SK-N-SH (cell line): ENCODE measurements around the gene MRPS35. TPM values are rescaled to one million over a fixed set of nuclear protein-coding genes. Genes with fewer than 3 reads are reported as not detected.

ENCODE experiments used
- CTCF ChIA-PET: fragments of 300-600, 350-600 bp; formaldehyde crosslinking; extraction: SDS; loops from one replicate; lab custom pipeline; 2021; lab: Yijun Ruan, JAX
- POLR2A ChIA-PET: fragments of 350-600 bp; sonication (Branson Sonifier 250); formaldehyde crosslinking; extraction: SDS; loops from one replicate; lab custom pipeline; 2020; ENCODE audit warnings: antibody characterized with exemption, inconsistent platforms; lab: Yijun Ruan, JAX
- DNase-seq: peaks from one replicate; pipeline ENCODE4 v3.0.0; 2012
- H2AFZ ChIP-seq: fragments of 200-600 bp; sonication (generic); 2 replicates; pipeline ENCODE4 v1.8.1; 2016; ENCODE audit warnings: antibody characterized with exemption, mild to moderate bottlenecking, low read depth
- H3F3A ChIP-seq: fragments of 200-600 bp; sonication (generic); replicated peaks from 2 replicates; pipeline ENCODE3; 2016; ENCODE audit warnings: antibody characterized with exemption, mild to moderate bottlenecking; ENCODE audit not compliant: insufficient read depth
- H3K27ac ChIP-seq, 2 experiments: fragments of 200-500 bp in 1 of 2; fragments of 200-600 bp in 1 of 2; sonication (Bioruptor generic) in 1 of 2; sonication (generic), shearing (Covaris generic) in 1 of 2; 2 replicates each; pipeline versions ENCODE4 v1.5.1 to v1.6.1; 2014 to 2016; ENCODE audit warnings: low read depth in 2 of 2, inconsistent platforms in 1 of 2, low read length in 1 of 2, mild to moderate bottlenecking in 1 of 2, mixed read lengths in 1 of 2
- H3K27me3 ChIP-seq: fragments of 200-600 bp; sonication (generic), shearing (Covaris generic); 2 replicates; pipeline ENCODE4 v1.6.1; 2016; ENCODE audit warnings: mixed run types; ENCODE audit not compliant: insufficient read depth
- H3K36me3 ChIP-seq, 2 experiments: fragments of 200-500 bp in 1 of 2; fragments of 200-600 bp in 1 of 2; sonication (Bioruptor generic) in 1 of 2; sonication (generic) in 1 of 2; replicated peaks in 1 of 2; 2 replicates each; pipeline versions ENCODE3 to v1.5.1; 2014 to 2016; ENCODE audit warnings: low read length in 1 of 2, mild to moderate bottlenecking in 1 of 2; ENCODE audit not compliant: insufficient read depth in 2 of 2, control insufficient read depth in 1 of 2
- H3K4me1 ChIP-seq, 2 experiments: fragments of 200-500 bp in 1 of 2; fragments of 200-600 bp in 1 of 2; sonication (Bioruptor generic) in 1 of 2; sonication (generic), shearing (Covaris generic) in 1 of 2; 2 replicates each; pipeline versions ENCODE4 v1.5.1 to v1.6.1; 2014 to 2016; ENCODE audit warnings: low read depth in 1 of 2, low read length in 1 of 2, mixed run types in 1 of 2; ENCODE audit not compliant: insufficient read depth in 2 of 2, control insufficient read depth in 1 of 2
- H3K4me2 ChIP-seq: fragments of 200-600 bp; sonication (generic), shearing (Covaris generic); 2 replicates; pipeline ENCODE4 v1.6.1; 2017; ENCODE audit warnings: mixed run types
- H3K4me3 ChIP-seq, 2 experiments: fragments of 200-500 bp in 1 of 2; fragments of 200-600 bp in 1 of 2; sonication (Bioruptor generic) in 1 of 2; sonication (generic), shearing (Covaris generic) in 1 of 2; 2 replicates each; pipeline versions ENCODE4 v1.5.1 to v1.8.1; 2014 to 2016; ENCODE audit warnings: low read depth in 2 of 2, inconsistent platforms in 1 of 2, low read length in 1 of 2, mild to moderate bottlenecking in 1 of 2, mixed read lengths in 1 of 2, moderate library complexity in 1 of 2
- H3K79me2 ChIP-seq: fragments of 200-600 bp; sonication (generic); 2 replicates; pipeline ENCODE4 v1.8.1; 2017; ENCODE audit warnings: mild to moderate bottlenecking; ENCODE audit not compliant: insufficient read depth
- H3K9ac ChIP-seq: fragments of 200-600 bp; sonication (generic); 2 replicates; pipeline ENCODE4 v1.6.1; 2017; ENCODE audit warnings: mixed run types
- H3K9me2 ChIP-seq: fragments of 200-600 bp; sonication (generic); 2 replicates; pipeline ENCODE4 v1.6.1; 2017; ENCODE audit warnings: mixed run types
- H3K9me3 ChIP-seq: fragments of 200-600 bp; sonication (generic); 2 replicates; pipeline ENCODE4 v1.6.1; 2017; ENCODE audit warnings: mixed run types, mild to moderate bottlenecking, moderate library complexity
- H4K20me1 ChIP-seq: fragments of 200-600 bp; sonication (generic); 2 replicates; pipeline ENCODE4 v1.6.1; 2017; ENCODE audit warnings: mild to moderate bottlenecking, mixed run types; ENCODE audit not compliant: insufficient read depth
- CHD2 ChIP-seq: fragments of 150-350 bp; IDR thresholded peaks from 2 replicates; pipeline ENCODE4 v1.6.1; 2018; ENCODE audit warnings: low read length; ENCODE audit not compliant: partially characterized antibody
- ELF1 ChIP-seq: IDR thresholded peaks from 2 replicates; pipeline ENCODE4 v1.4.0; 2012
- FOXJ3 ChIP-seq: sonication (generic); formaldehyde crosslinking; IDR thresholded peaks from 2 replicates; pipeline ENCODE4 v1.5.1; 2020; ENCODE audit warnings: mild to moderate bottlenecking, missing genetic modification reagents
- FOXM1 ChIP-seq: IDR thresholded peaks from 2 replicates; pipeline ENCODE4 v1.4.0; 2012; ENCODE audit warnings: low read depth, mild to moderate bottlenecking
- JUND ChIP-seq: IDR thresholded peaks from 2 replicates; pipeline ENCODE4 v1.4.0; 2012
- NFIC ChIP-seq: IDR thresholded peaks from 2 replicates; pipeline ENCODE4 v1.4.0; 2012; ENCODE audit warnings: borderline replicate concordance
- NRF1 ChIP-seq: IDR thresholded peaks from 2 replicates; pipeline ENCODE4 v1.6.1; 2012; ENCODE audit warnings: low read depth, mild to moderate bottlenecking, low read length
- POLR2AphosphoS5 ChIP-seq: IDR thresholded peaks from 2 replicates; pipeline ENCODE4 v1.6.1; 2012; ENCODE audit warnings: low read depth, low read length
- RFX5 ChIP-seq: IDR thresholded peaks from 2 replicates; pipeline ENCODE4 v1.6.1; 2012; ENCODE audit warnings: mild to moderate bottlenecking, improper control_type of control experiment, low read length
- SIN3A ChIP-seq: IDR thresholded peaks from 2 replicates; pipeline ENCODE4 v1.6.1; 2012; ENCODE audit warnings: low read depth, mild to moderate bottlenecking, low read length, moderate library complexity, borderline replicate concordance
- TAF1 ChIP-seq: IDR thresholded peaks from 2 replicates; pipeline ENCODE4 v1.6.1; 2012; ENCODE audit warnings: low read depth, mild to moderate bottlenecking, low read length, moderate library complexity, borderline replicate concordance
- TEAD4 ChIP-seq: IDR thresholded peaks from 2 replicates; pipeline ENCODE4 v1.4.0; 2012; ENCODE audit warnings: mild to moderate bottlenecking, borderline replicate concordance; ENCODE audit not compliant: insufficient read depth
- YY1 ChIP-seq: IDR thresholded peaks from 2 replicates; pipeline ENCODE4 v1.4.0; 2012; ENCODE audit warnings: low read depth, mild to moderate bottlenecking
- WGBS: methylation state at CpG from one replicate; pipeline ENCODE4 v1.1.6; 2017; ENCODE audit warnings: low lambda C conversion rate; 5-methylcytosine and 5-hydroxymethylcytosine counted together
- polyA plus RNA-seq, 3 experiments: library from polyadenylated mRNA; depleted of rRNA; stranded (reverse); fragments of >200 nt; gene quantifications; 2 replicates each; pipeline ENCODE4 v1.2.3, GENCODE V29; 2012
- TF ChIP-seq, protein P1 (sequence below): fragments of 150-350 bp; IDR thresholded peaks from 2 replicates; pipeline ENCODE4 v1.6.1; 2017; ENCODE audit warnings: antibody characterized with exemption, low read length, low read depth, borderline replicate concordance
- TF ChIP-seq, protein P2 (sequence below): IDR thresholded peaks from 2 replicates; pipeline ENCODE4; 2012
- TF ChIP-seq, protein P3 (sequence below): IDR thresholded peaks from 2 replicates; pipeline ENCODE4 v1.6.1; 2012; ENCODE audit warnings: mild to moderate bottlenecking, low read depth, low read length, moderate library complexity

The MRPS35 gene
- polyA plus RNA-seq, 1 of the 3 experiments (the other 2 are of a cell fraction): 32.4 TPM

DNA sequence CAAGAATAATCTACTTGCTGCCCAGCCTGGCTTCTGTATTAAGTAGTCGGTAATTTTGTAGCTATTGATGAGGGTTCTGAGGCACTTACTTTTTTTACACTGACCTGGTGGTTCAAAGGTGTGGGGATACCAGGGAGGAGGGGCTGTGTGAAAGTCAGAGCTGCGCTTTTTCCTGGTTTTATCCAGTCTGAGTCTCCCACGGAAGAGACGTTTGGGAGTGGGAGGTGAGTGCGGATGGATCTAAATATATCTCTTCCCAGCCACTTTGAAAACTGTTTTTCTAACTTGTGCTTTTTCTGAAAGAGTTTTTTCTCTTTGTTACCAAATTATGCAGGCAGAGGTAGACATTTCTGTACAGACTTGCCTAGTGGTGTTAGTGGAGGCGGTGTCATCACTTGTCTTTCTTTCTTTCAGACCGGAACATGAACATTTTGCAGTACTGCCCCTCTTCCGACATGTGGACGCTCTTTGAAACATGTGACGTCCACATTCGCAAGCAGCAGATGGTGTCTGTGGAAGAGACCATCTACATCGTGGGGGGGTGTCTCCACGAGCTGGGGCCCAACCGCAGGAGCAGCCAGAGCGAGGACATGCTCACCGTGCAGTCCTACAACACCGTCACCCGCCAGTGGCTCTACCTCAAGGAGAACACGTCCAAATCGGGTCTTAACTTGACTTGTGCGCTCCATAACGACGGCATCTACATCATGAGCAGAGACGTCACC, 86.8 kb downstream of the MRPS35 start:
- H3K27ac ChIP-seq: no peak overlapping the region
- WGBS: 98% methylated on average over 23 of the region's 24 CpGs
- H3K4me3 ChIP-seq: no peak overlapping the region
- peaks cover 37 to 70% of the 10 kb centered on the region in 2 experiments for H3K36me3 ChIP-seq
- H3K27me3 ChIP-seq: no peaks in the 10 kb centered on the region
- DNase-seq: no peak
- ChIA-PET POLR2A (no interaction called here), CTCF (no interaction called here)
- H3K4me1 ChIP-seq: no peaks in the 10 kb centered on the region
- H3K79me2 ChIP-seq: peaks cover 16% of the 10 kb centered on the region; the same call in 1 of the 2 replicates
- H2AFZ ChIP-seq: no peak overlapping the region
- no peaks in the 10 kb centered on the region for H3K9me3 ChIP-seq
- H3K9ac ChIP-seq: no peak overlapping the region
- no peak overlapping the region for H3K4me2 ChIP-seq
- TF ChIP-seq, protein P1, sequence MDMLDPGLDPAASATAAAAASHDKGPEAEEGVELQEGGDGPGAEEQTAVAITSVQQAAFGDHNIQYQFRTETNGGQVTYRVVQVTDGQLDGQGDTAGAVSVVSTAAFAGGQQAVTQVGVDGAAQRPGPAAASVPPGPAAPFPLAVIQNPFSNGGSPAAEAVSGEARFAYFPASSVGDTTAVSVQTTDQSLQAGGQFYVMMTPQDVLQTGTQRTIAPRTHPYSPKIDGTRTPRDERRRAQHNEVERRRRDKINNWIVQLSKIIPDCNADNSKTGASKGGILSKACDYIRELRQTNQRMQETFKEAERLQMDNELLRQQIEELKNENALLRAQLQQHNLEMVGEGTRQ: no peak
- TF ChIP-seq, protein P2, sequence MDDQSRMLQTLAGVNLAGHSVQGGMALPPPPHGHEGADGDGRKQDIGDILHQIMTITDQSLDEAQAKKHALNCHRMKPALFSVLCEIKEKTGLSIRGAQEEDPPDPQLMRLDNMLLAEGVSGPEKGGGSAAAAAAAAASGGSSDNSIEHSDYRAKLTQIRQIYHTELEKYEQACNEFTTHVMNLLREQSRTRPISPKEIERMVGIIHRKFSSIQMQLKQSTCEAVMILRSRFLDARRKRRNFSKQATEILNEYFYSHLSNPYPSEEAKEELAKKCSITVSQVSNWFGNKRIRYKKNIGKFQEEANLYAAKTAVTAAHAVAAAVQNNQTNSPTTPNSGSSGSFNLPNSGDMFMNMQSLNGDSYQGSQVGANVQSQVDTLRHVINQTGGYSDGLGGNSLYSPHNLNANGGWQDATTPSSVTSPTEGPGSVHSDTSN: no peak
- TF ChIP-seq SIN3A (no peak), RFX5 (no peak), JUND (no peak), FOXM1 (no peak), FOXJ3 (CRISPR knock-in tag) (no peak), NFIC (no peak), TEAD4 (no peak), ELF1 (no peak), NRF1 (no peak), CHD2 (no peak), YY1 (no peak), TAF1 (no peak), POLR2AphosphoS5 (no peak)
- TF ChIP-seq, protein P3, sequence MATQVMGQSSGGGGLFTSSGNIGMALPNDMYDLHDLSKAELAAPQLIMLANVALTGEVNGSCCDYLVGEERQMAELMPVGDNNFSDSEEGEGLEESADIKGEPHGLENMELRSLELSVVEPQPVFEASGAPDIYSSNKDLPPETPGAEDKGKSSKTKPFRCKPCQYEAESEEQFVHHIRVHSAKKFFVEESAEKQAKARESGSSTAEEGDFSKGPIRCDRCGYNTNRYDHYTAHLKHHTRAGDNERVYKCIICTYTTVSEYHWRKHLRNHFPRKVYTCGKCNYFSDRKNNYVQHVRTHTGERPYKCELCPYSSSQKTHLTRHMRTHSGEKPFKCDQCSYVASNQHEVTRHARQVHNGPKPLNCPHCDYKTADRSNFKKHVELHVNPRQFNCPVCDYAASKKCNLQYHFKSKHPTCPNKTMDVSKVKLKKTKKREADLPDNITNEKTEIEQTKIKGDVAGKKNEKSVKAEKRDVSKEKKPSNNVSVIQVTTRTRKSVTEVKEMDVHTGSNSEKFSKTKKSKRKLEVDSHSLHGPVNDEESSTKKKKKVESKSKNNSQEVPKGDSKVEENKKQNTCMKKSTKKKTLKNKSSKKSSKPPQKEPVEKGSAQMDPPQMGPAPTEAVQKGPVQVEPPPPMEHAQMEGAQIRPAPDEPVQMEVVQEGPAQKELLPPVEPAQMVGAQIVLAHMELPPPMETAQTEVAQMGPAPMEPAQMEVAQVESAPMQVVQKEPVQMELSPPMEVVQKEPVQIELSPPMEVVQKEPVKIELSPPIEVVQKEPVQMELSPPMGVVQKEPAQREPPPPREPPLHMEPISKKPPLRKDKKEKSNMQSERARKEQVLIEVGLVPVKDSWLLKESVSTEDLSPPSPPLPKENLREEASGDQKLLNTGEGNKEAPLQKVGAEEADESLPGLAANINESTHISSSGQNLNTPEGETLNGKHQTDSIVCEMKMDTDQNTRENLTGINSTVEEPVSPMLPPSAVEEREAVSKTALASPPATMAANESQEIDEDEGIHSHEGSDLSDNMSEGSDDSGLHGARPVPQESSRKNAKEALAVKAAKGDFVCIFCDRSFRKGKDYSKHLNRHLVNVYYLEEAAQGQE: no peak
- no peaks in the 10 kb centered on the region for H3K9me2 ChIP-seq
- peaks cover 6% of the 10 kb centered on the region for H3F3A ChIP-seq
- H4K20me1 ChIP-seq: no peaks in the 10 kb centered on the region
